Fibroblast of the aortic adventitia (primary cell): ENCODE data around the gene NCAN. TPM values are rescaled to one million over a fixed set of nuclear protein-coding genes. Genes with fewer than 3 reads are reported as not detected.
"Not testable (repeated sequence)": the region's sequence is repeated elsewhere in the genome, so short reads cannot be mapped to it uniquely, and the experiment has no call there.

Experiments
- DNase-seq: peaks from one replicate; pipeline ENCODE4 v3.0.0-alpha.2; 2010; ENCODE audit warnings: low read depth
- H3K4me3 ChIP-seq: 2 replicates; pipeline ENCODE4 v1.5.1; 2011; ENCODE audit warnings: low read depth, mild to moderate bottlenecking, control low read depth, low read length, moderate library complexity
- total RNA-seq: library from RNA; depleted of rRNA; stranded (reverse); fragments of >200 nt; gene quantifications from 2 replicates; pipeline ENCODE4 v1.2.3, GENCODE V29; 2012; ENCODE audit warnings: low replicate concordance
- TF ChIP-seq, protein P1 (sequence below): IDR thresholded peaks from 2 replicates; pipeline ENCODE4 v1.5.1; 2011; ENCODE audit warnings: mild to moderate bottlenecking, low read length, control low read depth, inconsistent platforms; ENCODE audit not compliant: insufficient read depth

NCAN gene
- total RNA-seq, 1 donor: not detected

GRCh38 chr19:19170873-19171672 lies 40.7 kb upstream of the NCAN start:
- TF ChIP-seq, protein P1, sequence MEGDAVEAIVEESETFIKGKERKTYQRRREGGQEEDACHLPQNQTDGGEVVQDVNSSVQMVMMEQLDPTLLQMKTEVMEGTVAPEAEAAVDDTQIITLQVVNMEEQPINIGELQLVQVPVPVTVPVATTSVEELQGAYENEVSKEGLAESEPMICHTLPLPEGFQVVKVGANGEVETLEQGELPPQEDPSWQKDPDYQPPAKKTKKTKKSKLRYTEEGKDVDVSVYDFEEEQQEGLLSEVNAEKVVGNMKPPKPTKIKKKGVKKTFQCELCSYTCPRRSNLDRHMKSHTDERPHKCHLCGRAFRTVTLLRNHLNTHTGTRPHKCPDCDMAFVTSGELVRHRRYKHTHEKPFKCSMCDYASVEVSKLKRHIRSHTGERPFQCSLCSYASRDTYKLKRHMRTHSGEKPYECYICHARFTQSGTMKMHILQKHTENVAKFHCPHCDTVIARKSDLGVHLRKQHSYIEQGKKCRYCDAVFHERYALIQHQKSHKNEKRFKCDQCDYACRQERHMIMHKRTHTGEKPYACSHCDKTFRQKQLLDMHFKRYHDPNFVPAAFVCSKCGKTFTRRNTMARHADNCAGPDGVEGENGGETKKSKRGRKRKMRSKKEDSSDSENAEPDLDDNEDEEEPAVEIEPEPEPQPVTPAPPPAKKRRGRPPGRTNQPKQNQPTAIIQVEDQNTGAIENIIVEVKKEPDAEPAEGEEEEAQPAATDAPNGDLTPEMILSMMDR: no peak
- DNase-seq: no peak
- no peak overlapping the region for H3K4me3 ChIP-seq

DNA sequence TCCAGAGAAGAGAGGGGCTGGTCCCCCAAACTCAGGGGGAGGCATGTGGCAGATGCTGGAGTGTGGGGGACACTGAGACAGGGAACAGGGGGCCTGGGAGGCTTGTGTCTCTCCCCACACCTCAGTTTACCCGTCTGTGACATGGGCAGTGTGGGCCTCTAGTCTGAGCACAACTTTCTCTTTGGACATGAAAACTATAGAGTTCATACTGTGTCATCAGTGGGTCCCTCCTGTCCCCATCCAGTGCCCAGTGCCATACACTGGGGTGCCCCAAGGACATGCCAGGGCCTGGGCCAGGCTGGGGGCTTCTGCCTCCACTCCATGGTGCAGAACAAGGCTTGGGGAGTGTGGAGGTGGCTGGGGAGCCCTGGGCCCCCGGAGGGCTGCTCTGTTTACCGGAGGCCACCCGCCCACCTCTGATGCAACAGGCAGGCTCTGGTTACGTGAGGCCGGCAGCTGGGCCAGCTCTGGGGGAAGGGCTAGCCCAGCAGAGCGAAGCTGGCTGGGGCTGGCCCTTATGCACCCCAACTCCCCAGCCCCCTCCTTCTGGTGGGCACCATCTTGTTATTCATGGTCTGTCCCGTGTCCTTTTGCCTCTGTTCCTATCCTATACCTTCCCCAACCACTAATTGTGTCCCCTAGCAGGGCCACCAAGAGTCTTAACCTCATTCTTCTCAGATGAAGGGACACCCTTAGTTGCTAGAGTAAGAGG lies 39.8 kb upstream of the NCAN start:
- peak; percentile 55 for DNase-seq

GRCh38 chr19:19173243-19173642 lies 38.5 kb upstream of the NCAN start:
- not testable (repeated sequence) for DNase-seq, H3K4me3 ChIP-seq

More for the DNA sequence above, 39.8 kb upstream of the NCAN start:
- H3K4me3 ChIP-seq: no peak overlapping the region
- TF ChIP-seq, protein P1: no peak

DNA sequence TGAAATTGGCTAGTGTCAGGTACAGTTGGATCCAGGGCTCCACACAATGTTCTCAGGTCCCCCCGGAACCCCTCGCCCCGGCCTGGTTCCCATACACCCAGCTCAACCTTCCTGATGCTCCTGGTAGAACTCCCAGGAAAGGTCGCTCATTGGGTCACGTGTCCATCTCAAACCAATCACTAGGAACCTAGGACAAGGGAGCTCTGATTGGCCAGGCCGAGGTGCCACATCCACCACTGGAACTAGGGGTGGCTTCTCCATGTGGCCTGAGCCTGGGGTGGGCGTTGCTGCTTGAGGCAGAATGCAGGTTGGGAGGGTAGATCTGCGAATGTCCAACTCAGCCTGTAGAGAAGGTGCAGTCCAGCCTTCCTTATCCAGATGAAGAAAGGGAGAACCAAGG lies 34.8 kb upstream of the NCAN start:
- TF ChIP-seq, protein P1: no peak
- no peak overlapping the region for H3K4me3 ChIP-seq
- no peak for DNase-seq

GRCh38 chr19:19179548-19180441 lies 32.0 kb upstream of the NCAN start:
- TF ChIP-seq, protein P1: no peak
- DNase-seq: no peak
- no peak overlapping the region for H3K4me3 ChIP-seq

DNA sequence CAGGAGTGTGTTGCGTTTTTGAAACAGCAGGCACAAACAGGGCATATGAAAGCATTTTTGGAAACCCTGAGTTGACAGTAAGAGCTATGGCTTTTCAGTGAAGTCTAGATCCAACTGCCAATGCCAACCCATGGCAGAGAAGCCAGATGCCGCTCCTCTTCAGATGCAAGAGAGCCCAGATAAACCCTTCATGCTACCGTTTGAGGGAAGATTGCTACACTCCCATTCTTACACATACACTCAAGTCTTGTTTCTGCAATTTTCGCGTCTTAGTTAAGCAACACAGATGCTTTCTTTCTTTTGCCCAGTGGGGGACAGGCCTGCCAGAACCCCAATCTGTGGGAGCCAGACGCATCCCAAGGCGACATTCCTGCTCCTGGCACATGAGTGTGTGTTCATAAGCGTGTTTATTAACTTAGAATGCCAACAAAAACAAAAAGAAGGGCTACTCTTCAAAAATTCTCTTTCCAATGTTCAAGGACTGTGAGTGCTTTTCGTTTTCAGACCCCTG lies 30.2 kb upstream of the NCAN start:
- no peak for DNase-seq
- TF ChIP-seq, protein P1: no peak

More for the DNA sequence above, 30.2 kb upstream of the NCAN start:
- no peak overlapping the region for H3K4me3 ChIP-seq
